SK-N-SH treated with all-trans-retinoic acid at 6 μM for 48 hours (cell line): ENCODE data around the gene FBLN2.

Experiments
- ATAC-seq: fragments of 200-7000 bp; cut with Tn5 transposase; 3 replicates; pipeline ENCODE4 v1.9.1; 2020; ENCODE audit warnings: mild to moderate bottlenecking, moderate library complexity
- ARNTL ChIP-seq: fragments of 450-650 bp; formaldehyde crosslinking; IDR thresholded peaks from 2 replicates; pipeline ENCODE4 v1.5.0; 2020; ENCODE audit warnings: low read depth, mild to moderate bottlenecking, moderate library complexity, borderline replicate concordance
- BACH2 ChIP-seq: fragments of 250-450 bp; sonication (Bioruptor Pico); IDR thresholded peaks from 2 replicates; pipeline ENCODE4 v1.9.0; 2021; ENCODE audit warnings: mild to moderate bottlenecking, borderline replicate concordance
- CSDC2 ChIP-seq: fragments of 250-450 bp; sonication (Bioruptor Pico); IDR thresholded peaks from 2 replicates; pipeline ENCODE4 v1.5.0; 2020; ENCODE audit warnings: mild to moderate bottlenecking, moderate library complexity
- ESRRG ChIP-seq: fragments of 250-450 bp; sonication (Bioruptor Pico); IDR thresholded peaks from 2 replicates; pipeline ENCODE4 v1.6.1; 2021; ENCODE audit warnings: mild to moderate bottlenecking
- GLIS3 ChIP-seq: fragments of 250-450 bp; sonication (Bioruptor Pico); IDR thresholded peaks from 2 replicates; pipeline ENCODE4 v1.5.0; 2020; ENCODE audit warnings: mild to moderate bottlenecking, moderate library complexity
- ISL1 ChIP-seq: fragments of 250-450 bp; sonication (Bioruptor Pico); IDR thresholded peaks from 2 replicates; pipeline ENCODE4 v2.1.2; 2022; ENCODE audit warnings: mild to moderate bottlenecking, moderate library complexity
- OSR1 ChIP-seq: fragments of 250-450 bp; sonication (Bioruptor Pico); IDR thresholded peaks from 2 replicates; pipeline ENCODE4 v1.8.0; 2022; ENCODE audit warnings: moderate library complexity, mild to moderate bottlenecking, inconsistent platforms
- PPARA ChIP-seq: fragments of 250-450 bp; sonication (Bioruptor Pico); IDR thresholded peaks from 2 replicates; pipeline ENCODE4 v1.5.0; 2020; ENCODE audit warnings: mild to moderate bottlenecking, borderline replicate concordance
- SNAI2 ChIP-seq: fragments of 250-450 bp; sonication (Bioruptor Pico); IDR thresholded peaks from 2 replicates; pipeline ENCODE4 v1.5.0; 2020; ENCODE audit warnings: mild to moderate bottlenecking, moderate library complexity
- TCF4 ChIP-seq: fragments of 250-450 bp; sonication (Bioruptor Pico); IDR thresholded peaks from 2 replicates; pipeline ENCODE4 v1.8.0; 2021; ENCODE audit warnings: mild to moderate bottlenecking, moderate library complexity, borderline replicate concordance
- ZC3H10 ChIP-seq: fragments of 250-450 bp; sonication (Bioruptor Pico); IDR thresholded peaks from 2 replicates; pipeline ENCODE4 v1.5.1; 2021; ENCODE audit warnings: mild to moderate bottlenecking, moderate library complexity
- ZFP3 ChIP-seq: fragments of 250-450 bp; sonication (Bioruptor Pico); IDR thresholded peaks from 2 replicates; pipeline ENCODE4 v1.5.0; 2020; ENCODE audit warnings: mild to moderate bottlenecking, moderate library complexity
- ZFP30 ChIP-seq: fragments of 450-650 bp; formaldehyde crosslinking; IDR thresholded peaks from 2 replicates; pipeline ENCODE4 v1.5.0; 2022; ENCODE audit warnings: mild to moderate bottlenecking, moderate library complexity
- ZNF565 ChIP-seq: fragments of 450-650 bp; formaldehyde crosslinking; conservative IDR thresholded peaks from 2 replicates; pipeline ENCODE4 v1.5.0; 2020; ENCODE audit warnings: low read depth, mild to moderate bottlenecking, moderate library complexity
- ZNF70 ChIP-seq: fragments of 450-650 bp; formaldehyde crosslinking; IDR thresholded peaks from 2 replicates; pipeline ENCODE4 v1.5.0; 2020; ENCODE audit warnings: mild to moderate bottlenecking, moderate library complexity
- ZNF8 ChIP-seq: fragments of 450-650 bp; formaldehyde crosslinking; IDR thresholded peaks from 2 replicates; pipeline ENCODE4 v1.5.0; 2020; ENCODE audit warnings: mild to moderate bottlenecking, moderate library complexity
- TF ChIP-seq, protein P1 (sequence below): fragments of 250-450 bp; sonication (Bioruptor Pico); IDR thresholded peaks from 2 replicates; pipeline ENCODE4 v1.5.1; 2021; ENCODE audit warnings: mild to moderate bottlenecking, moderate library complexity
- TF ChIP-seq, protein P2 (sequence below): fragments of 250-450 bp; sonication (Bioruptor Pico); IDR thresholded peaks from 2 replicates; pipeline ENCODE4 v1.5.0; 2020; ENCODE audit warnings: mild to moderate bottlenecking, moderate library complexity
- TF ChIP-seq, protein P3 (sequence below): fragments of 250-450 bp; sonication (Bioruptor Pico); IDR thresholded peaks from 2 replicates; pipeline ENCODE4 v1.5.1; 2020; ENCODE audit warnings: low read depth, mild to moderate bottlenecking, moderate library complexity
- TF ChIP-seq, protein P4 (sequence below): fragments of 250-450 bp; sonication (Bioruptor Pico); IDR thresholded peaks from 2 replicates; pipeline ENCODE4 v1.8.0; 2020; ENCODE audit warnings: mild to moderate bottlenecking, moderate library complexity, borderline replicate concordance

Gene FBLN2

DNA sequence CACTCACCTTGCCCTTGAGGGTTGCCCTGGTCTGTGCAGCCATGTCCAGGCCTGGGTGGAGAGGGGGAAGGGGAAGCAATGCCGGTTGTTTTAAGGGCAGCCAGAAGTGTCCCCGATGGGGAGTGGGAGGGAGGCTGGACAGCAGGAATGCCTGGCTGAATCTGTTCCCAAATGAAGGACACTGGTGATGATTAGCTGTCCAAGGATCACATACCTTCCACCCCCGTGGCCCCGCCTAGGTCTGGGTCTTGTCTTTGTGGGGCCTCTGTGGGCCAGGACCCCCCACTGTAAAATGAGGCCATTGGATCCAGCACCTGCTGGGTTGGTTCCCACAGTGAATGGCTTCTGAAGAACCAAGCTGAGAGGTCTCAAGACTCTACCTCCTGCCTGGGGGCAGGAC lies 71.4 kb downstream of the FBLN2 start:
- ATAC-seq = no peak
- no peak for TF ChIP-seq ZFP3 (CRISPR knock-in tag)
- no peak for TF ChIP-seq CSDC2 (CRISPR knock-in tag)
- TF ChIP-seq, all 23 proteins: peak for 0

DNA sequence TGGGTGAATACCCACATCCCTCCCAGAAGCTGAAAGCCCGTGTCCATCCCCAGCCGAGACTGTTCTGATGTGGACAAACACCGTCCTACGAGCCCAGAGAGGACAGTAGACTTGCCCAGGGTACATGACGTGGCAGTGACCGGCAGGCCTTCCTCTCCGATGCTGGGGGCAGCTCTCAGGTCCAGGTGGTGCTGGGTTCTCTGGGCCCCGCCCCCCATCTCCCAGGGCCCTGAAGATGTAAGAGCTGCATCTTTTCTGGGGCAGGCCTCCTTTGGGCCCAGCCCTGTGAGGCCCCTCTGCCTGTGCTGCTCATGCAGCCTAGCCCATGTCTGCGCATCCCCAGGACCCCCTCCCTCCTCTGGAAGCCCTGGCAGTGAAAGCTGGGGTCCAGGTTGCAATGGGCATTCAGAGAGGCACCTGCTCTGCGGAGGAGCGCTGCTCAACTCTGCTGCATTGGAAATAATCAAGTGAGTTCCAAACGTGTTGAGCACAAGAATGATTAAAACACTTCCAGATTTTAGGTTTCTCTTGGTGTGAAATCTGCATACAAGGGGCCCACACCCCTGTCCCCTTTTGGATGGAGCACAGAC lies 71.9 kb downstream of the FBLN2 start:
- ATAC-seq = no peak
- TF ChIP-seq ZC3H10 (no peak), TCF4 (CRISPR knock-in tag) (no peak), ZFP30 (CRISPR knock-in tag) (no peak), ZFP3 (CRISPR knock-in tag) (no peak), ZNF565 (CRISPR knock-in tag) (no peak), PPARA (CRISPR knock-in tag) (no peak), BACH2 (CRISPR knock-in tag) (no peak), ARNTL (CRISPR knock-in tag) (no peak)
- TF ChIP-seq, protein P1, sequence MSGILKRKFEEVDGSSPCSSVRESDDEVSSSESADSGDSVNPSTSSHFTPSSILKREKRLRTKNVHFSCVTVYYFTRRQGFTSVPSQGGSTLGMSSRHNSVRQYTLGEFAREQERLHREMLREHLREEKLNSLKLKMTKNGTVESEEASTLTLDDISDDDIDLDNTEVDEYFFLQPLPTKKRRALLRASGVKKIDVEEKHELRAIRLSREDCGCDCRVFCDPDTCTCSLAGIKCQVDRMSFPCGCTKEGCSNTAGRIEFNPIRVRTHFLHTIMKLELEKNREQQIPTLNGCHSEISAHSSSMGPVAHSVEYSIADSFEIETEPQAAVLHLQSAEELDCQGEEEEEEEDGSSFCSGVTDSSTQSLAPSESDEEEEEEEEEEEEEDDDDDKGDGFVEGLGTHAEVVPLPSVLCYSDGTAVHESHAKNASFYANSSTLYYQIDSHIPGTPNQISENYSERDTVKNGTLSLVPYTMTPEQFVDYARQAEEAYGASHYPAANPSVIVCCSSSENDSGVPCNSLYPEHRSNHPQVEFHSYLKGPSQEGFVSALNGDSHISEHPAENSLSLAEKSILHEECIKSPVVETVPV (CRISPR knock-in tag) = no peak
- TF ChIP-seq, protein P2, sequence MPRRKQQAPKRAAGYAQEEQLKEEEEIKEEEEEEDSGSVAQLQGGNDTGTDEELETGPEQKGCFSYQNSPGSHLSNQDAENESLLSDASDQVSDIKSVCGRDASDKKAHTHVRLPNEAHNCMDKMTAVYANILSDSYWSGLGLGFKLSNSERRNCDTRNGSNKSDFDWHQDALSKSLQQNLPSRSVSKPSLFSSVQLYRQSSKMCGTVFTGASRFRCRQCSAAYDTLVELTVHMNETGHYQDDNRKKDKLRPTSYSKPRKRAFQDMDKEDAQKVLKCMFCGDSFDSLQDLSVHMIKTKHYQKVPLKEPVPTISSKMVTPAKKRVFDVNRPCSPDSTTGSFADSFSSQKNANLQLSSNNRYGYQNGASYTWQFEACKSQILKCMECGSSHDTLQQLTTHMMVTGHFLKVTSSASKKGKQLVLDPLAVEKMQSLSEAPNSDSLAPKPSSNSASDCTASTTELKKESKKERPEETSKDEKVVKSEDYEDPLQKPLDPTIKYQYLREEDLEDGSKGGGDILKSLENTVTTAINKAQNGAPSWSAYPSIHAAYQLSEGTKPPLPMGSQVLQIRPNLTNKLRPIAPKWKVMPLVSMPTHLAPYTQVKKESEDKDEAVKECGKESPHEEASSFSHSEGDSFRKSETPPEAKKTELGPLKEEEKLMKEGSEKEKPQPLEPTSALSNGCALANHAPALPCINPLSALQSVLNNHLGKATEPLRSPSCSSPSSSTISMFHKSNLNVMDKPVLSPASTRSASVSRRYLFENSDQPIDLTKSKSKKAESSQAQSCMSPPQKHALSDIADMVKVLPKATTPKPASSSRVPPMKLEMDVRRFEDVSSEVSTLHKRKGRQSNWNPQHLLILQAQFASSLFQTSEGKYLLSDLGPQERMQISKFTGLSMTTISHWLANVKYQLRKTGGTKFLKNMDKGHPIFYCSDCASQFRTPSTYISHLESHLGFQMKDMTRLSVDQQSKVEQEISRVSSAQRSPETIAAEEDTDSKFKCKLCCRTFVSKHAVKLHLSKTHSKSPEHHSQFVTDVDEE (CRISPR knock-in tag) = no peak

DNA sequence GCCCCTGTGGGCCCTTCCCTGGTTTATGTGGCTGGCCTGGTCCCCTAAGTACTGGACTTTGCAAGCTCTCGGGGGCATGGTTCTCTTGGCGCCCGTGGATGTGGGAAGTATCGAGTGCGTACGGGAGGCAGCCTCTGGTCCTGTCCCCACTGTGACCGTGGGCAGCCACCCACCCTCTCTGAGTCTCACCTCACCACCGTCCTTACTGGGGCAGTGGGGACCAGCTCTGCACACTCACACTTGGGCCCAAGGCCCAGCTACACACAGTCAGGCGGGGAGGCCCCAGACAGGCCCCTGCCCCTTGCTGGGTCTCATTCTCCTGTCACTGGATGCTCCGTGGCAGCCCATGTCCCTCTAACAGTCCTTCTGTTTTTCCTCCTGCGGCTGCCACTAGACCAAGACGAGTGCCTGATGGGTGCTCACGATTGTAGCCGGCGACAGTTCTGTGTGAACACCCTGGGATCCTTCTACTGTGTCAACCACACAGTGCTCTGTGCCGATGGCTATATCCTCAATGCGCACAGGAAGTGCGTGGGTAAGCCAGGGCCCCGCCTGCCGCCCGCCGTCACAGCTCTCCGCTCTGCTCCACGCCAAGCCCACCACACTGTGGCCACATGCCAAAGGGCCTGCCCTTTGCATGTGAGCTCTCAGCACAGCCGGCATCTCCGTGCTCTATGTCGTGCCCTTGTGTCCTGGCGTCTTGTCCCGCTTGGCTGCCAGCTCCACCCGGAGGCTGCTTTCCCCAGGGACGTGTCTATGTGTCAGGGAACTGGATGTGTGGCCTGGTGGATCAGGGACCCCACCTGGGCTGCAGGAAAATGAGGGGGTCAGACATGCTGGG lies 72.7 kb downstream of the FBLN2 start:
- TF ChIP-seq, protein P3, sequence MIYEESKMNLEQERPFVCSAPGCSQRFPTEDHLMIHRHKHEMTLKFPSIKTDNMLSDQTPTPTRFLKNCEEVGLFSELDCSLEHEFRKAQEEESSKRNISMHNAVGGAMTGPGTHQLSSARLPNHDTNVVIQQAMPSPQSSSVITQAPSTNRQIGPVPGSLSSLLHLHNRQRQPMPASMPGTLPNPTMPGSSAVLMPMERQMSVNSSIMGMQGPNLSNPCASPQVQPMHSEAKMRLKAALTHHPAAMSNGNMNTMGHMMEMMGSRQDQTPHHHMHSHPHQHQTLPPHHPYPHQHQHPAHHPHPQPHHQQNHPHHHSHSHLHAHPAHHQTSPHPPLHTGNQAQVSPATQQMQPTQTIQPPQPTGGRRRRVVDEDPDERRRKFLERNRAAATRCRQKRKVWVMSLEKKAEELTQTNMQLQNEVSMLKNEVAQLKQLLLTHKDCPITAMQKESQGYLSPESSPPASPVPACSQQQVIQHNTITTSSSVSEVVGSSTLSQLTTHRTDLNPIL (CRISPR knock-in tag) = no peak
- TF ChIP-seq, protein P4, sequence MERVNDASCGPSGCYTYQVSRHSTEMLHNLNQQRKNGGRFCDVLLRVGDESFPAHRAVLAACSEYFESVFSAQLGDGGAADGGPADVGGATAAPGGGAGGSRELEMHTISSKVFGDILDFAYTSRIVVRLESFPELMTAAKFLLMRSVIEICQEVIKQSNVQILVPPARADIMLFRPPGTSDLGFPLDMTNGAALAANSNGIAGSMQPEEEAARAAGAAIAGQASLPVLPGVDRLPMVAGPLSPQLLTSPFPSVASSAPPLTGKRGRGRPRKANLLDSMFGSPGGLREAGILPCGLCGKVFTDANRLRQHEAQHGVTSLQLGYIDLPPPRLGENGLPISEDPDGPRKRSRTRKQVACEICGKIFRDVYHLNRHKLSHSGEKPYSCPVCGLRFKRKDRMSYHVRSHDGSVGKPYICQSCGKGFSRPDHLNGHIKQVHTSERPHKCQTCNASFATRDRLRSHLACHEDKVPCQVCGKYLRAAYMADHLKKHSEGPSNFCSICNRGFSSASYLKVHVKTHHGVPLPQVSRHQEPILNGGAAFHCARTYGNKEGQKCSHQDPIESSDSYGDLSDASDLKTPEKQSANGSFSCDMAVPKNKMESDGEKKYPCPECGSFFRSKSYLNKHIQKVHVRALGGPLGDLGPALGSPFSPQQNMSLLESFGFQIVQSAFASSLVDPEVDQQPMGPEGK = no peak
- TF ChIP-seq OSR1 (CRISPR knock-in tag) (no peak), CSDC2 (CRISPR knock-in tag) (no peak), GLIS3 (CRISPR knock-in tag) (no peak)
- no peak for ATAC-seq

DNA sequence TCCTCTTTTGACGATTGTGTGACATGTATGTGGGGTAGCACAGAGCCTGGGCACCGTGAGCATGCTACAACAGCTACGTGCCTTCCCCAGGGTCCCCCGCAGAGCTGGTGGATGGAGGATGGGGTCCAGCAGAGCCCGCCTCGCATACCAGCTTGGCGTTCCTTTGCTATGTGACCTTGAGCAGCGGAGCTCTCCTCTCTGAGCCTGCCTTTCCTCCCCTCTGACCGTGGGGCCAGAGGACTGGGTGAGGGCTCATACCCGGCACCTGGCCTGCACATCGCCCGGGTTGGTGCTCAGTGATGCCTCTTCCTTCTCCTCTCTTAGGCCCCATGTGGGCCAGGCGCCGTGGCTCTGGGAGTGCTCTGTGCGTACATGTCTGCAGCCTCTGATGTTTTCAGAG lies 73.4 kb downstream of the FBLN2 start:
- ATAC-seq = no peak
- no peak for TF ChIP-seq ISL1 (CRISPR knock-in tag)
- TF ChIP-seq PPARA (CRISPR knock-in tag) = no peak
- TF ChIP-seq ZFP3 (CRISPR knock-in tag) = no peak
- no peak for TF ChIP-seq ZNF565 (CRISPR knock-in tag)
- no peak for TF ChIP-seq ZNF8
- no peak for TF ChIP-seq ESRRG (CRISPR knock-in tag)
- no peak for TF ChIP-seq TCF4 (CRISPR knock-in tag)
- no peak for TF ChIP-seq SNAI2 (CRISPR knock-in tag)
- TF ChIP-seq ZNF70 (CRISPR knock-in tag) = no peak
- no peak for TF ChIP-seq OSR1 (CRISPR knock-in tag)
- TF ChIP-seq CSDC2 (CRISPR knock-in tag) = no peak
